GM19438 (cell line): ENCODE measurements around the gene PDE6A.
A peak's percentile ranks its signal among the peaks of the same experiment; 100 is the strongest.

Source experiments
- ATAC-seq: cut with Tn5 transposase; IDR thresholded peaks from one replicate; pipeline ENCODE4 v1.9.1; 2021; ENCODE audit warnings: low read depth; ENCODE audit not compliant: unreplicated experiment

The PDE6A gene

DNA sequence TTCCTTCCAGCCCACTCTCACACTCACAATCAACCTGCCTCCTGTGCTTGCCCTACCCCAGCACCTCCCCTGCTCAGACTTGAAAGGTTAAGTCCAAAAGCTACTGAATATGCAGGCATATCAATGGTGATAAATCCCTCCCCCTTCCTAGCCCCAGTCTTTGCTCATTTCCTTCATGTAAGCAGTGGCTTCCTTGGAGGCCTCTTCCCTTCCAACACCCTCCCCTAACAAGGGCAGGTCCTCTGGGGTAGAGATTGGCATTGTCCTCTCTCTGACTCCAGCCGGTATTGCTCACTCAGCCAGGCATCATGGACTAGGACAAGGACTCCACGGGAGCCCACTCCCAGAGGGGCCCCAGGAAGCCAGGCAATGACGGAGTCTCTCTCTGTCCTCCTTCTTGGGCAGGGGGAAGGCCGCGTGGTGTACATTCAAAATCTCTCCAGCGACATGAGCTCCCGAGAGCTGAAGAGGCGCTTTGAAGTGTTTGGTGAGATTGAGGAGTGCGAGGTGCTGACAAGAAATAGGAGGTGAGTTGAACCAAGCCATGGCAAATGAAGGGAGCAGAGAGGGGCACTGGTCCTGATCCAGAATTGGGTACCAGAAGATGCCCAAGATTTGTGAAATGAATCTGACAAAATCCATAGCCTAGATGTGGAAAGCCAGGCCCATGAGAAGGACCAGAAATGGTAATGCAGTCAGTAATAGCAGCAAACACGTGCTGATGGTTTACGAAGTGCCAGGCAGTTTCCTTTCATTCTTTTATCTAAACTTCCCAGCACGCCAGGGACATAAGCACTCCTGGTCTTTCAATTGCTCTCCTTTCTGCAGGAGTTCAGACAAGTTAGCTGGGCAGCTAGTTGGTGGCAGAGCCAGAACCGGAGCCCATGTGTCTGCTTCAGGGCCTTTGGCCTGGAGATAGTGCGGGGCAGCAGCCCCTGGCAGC is 102.5 kb downstream of the PDE6A start:
- no peak for ATAC-seq

- ATAC-seq, result no peak
Measured at GRCh38 chr5:149840226-149840825, 104.3 kb downstream of the PDE6A start.

DNA sequence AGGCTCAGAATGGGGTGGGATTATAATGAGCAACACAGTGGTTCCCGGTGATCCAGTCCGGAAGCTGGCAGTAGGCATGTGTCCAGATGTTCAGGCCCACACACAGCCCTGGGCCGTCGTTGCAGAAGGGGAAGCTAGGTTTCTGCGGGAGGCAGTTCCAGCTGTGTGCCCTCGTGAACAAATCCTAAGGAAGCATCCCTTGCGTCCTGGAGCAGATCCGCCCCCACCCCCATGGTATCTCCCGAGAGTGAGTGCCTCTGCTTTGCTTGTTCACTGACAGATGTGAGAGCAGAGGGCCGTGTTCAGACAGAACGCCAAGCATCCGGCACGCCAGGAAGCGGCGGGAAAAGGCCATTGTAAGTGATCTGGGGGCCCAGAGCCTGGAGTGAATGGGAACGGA is 104.8 kb downstream of the PDE6A start:
- ATAC-seq, result no peak

DNA sequence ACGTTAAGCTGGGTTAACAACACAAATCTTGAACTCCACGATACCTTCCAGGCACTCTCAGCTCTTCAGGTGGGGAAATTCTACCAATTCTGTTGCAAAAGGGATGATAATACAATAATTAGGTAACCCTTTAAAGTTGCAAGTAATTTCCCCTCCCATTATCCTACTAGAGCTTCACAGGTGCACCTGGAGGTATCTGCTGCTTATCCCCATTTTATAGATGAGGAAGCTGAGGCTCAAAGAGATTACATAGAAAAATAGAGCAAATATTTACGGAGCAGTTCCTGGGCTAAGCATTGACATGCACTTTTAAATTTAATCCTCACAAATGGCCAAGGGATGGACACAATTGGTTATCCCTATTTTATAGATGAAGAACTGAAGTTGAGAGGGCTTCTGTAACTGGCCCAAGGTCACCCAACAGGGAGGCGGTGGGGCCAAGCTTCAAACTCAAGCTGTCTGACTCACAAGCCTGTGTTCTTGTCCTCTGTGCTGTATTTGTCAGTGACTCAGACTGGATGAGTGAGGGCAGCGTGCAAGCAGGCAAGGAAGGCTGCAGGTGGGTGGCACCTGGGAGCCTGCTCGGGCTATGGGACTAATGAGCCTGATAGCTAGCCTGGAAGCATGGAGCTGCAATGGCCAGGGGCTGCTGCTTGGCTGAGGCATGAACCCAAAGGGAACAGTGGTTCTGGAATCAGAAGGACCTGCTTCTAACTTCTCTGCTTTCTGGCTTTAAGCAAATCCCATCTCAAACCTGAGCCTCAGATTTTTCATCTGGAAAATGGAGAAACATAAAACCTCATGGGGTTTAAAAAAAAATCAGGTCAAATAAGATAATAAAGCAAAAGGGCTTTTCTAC is 105.5 kb downstream of the PDE6A start:
- ATAC-seq, result no peak

GRCh38 chr5:149837680-149838269 is 106.8 kb downstream of the PDE6A start:
- ATAC-seq, result no peak

GRCh38 chr5:149836451-149837139 is 108.0 kb downstream of the PDE6A start:
- no peak for ATAC-seq

- no peak for ATAC-seq
Measured at GRCh38 chr5:149834246-149834855, 110.2 kb downstream of the PDE6A start.

DNA sequence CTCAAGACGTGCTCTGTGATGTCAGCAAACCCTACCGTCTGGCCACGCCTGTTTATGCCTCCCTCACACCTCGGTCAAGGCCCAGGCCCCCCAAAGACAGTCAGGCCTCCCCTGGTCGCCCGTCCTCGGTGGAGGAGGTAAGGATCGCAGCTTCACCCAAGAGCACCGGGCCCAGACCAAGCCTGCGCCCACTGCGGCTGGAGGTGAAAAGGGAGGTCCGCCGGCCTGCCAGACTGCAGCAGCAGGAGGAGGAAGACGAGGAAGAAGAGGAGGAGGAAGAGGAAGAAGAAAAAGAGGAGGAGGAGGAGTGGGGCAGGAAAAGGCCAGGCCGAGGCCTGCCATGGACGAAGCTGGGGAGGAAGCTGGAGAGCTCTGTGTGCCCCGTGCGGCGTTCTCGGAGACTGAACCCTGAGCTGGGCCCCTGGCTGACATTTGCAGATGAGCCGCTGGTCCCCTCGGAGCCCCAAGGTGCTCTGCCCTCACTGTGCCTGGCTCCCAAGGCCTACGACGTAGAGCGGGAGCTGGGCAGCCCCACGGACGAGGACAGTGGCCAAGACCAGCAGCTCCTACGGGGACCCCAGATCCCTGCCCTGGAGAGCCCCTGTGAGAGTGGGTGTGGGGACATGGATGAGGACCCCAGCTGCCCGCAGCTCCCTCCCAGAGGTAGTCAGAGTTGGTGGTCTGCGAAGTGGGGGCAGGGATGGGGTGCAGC is 111.3 kb downstream of the PDE6A start:
- ATAC-seq, result no peak

- ATAC-seq, result no peak
Measured at GRCh38 chr5:149832636-149833035, 112.0 kb downstream of the PDE6A start.

DNA sequence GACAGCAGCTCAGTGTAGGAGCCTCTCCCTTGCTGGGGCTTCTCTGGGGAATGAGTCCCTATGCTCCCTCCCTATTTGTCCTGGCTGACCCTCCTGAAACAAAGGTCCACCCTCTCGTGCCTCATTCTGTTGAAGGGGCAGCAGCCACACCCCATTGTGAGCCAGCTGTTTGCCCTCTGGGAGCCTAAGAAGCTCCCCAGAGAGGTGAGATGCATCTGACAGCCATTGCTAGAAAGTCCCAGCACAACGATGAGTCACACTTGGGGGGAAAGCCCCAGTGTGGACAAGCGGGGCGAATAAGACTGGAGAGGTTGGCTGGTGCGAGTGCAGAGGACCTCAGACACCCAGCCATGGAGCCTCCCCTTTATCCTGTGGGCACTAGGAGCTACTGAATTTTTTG is 113.1 kb downstream of the PDE6A start:
- ATAC-seq, result peak; percentile 50

DNA sequence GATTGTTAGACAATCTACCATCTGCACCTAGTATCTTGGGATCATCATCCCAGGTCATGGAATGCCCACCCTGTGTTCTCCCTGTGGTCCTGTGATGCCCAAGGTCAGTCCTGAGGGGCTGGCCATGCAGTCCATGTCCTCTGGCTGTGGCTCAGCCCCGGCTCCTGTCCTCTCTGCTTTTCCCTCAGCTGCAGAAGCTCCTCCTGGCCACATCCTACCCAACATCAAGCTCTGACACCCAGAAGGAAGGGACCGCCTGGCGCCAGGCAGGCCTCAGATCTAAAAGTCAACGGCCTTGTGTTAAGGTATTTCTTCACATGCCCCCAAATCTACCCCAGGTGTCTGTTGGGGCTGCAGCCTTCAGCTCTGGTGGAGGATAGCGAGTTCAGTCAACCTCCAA is 114.0 kb downstream of the PDE6A start:
- no peak for ATAC-seq

- no peak for ATAC-seq
Measured at GRCh38 chr5:149829954-149830353, 114.6 kb downstream of the PDE6A start.

GRCh38 chr5:149828161-149829011 is 116.2 kb downstream of the PDE6A start:
- peak; percentile 70 for ATAC-seq

DNA sequence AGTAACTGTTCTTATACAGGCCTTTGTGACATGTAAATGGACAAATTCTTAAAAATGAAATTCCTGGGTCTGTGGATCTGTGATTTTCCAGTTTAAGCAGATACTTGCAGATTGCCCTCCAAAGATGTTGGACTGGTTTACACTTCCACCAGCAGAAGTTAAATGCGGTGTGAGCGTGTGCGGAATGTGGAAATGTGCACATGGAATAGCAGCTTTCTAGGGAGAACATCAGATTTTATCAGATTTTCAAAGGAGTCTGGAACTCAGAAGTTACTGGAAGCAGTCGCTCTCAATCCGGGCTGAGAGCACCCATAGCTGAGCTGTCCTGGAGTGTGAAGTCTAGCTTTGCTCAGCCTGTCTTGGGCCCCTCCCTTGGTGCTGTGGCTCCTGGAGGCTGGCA is 117.0 kb downstream of the PDE6A start:
- ATAC-seq, result no peak

DNA sequence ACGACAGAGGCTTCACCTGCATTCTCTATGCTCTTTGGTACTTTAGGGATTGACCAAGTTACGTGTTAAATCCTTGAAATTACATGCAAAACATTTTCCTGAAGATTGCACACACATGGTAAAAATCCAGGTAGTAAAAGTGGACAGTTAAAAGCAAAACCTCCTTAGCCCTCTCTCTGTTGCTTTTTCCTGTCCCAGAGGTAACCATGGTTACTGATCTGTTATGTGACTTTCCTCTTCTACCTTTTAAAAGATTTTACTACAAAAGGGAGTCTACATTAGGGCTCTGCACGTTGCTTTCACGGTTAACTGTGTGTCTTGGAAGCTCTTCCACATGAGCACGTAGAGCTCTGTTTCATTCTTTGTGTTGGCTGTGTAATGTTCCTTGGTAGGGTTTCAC is 117.5 kb downstream of the PDE6A start:
- no peak for ATAC-seq

- ATAC-seq, result no peak
Measured at GRCh38 chr5:149826574-149826973, 118.0 kb downstream of the PDE6A start.

GRCh38 chr5:149824846-149825245 is 119.7 kb downstream of the PDE6A start:
- no peak for ATAC-seq

- no peak for ATAC-seq
Measured at GRCh38 chr5:149824120-149824519, 120.5 kb downstream of the PDE6A start.
